Measurements from ENCODE around the gene RNF227.

RNF227 gene

DNA sequence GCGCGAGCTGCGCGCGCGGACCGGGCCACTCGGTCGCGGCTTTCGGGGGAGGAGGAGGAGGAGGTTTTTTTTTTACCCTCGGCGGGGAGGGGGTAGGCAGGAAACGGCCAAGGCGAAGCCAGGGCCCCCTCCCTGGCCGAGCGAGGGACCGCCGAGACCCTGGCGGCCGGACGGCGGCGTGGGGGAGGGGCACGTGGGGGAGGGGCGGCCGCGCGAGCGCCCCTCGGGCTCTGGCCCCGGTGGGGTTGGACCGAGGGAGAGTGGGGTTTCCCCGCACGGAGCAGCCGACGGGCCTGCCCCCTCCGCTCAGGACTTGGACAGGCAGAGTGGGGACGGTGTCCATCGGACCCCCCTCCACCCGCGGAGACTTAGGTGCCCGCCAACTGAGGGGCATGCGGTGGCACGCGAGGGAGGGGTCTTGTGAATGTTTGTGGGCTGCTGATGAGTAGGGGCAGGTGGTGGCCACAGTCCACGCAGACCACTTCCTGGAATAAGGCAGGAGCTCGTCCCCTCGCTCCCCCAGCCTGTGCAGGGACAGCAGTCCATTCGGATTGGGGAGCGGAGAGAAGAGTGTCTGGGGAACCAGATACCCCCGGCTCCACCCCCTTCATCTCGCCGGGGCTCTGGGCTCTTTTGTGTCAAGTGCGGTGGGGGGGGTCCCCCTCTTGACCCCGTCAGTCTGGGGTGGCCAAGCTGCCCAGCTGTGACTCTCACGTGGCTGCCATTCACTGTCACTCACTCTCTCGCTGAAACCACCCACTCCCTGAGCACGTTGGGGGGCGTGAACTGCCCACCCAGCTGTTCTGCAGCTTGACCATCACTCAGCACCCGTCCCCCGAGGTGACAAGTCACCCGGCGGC is 30.5 kb downstream of the RNF227 start:
- DNase-seq (ENCODE audit: extremely low read depth, low read depth), result no peak
- TF ChIP-seq, protein P1, sequence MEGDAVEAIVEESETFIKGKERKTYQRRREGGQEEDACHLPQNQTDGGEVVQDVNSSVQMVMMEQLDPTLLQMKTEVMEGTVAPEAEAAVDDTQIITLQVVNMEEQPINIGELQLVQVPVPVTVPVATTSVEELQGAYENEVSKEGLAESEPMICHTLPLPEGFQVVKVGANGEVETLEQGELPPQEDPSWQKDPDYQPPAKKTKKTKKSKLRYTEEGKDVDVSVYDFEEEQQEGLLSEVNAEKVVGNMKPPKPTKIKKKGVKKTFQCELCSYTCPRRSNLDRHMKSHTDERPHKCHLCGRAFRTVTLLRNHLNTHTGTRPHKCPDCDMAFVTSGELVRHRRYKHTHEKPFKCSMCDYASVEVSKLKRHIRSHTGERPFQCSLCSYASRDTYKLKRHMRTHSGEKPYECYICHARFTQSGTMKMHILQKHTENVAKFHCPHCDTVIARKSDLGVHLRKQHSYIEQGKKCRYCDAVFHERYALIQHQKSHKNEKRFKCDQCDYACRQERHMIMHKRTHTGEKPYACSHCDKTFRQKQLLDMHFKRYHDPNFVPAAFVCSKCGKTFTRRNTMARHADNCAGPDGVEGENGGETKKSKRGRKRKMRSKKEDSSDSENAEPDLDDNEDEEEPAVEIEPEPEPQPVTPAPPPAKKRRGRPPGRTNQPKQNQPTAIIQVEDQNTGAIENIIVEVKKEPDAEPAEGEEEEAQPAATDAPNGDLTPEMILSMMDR (IDR thresholded peaks at IDR 0.05; ENCODE audit: low read depth, low read length, missing control alignments), result no peak
- peak overlapping the region; percentile 78 for H3K4me3 ChIP-seq (replicated peaks; ENCODE audit: low read depth, low read length)

DNA sequence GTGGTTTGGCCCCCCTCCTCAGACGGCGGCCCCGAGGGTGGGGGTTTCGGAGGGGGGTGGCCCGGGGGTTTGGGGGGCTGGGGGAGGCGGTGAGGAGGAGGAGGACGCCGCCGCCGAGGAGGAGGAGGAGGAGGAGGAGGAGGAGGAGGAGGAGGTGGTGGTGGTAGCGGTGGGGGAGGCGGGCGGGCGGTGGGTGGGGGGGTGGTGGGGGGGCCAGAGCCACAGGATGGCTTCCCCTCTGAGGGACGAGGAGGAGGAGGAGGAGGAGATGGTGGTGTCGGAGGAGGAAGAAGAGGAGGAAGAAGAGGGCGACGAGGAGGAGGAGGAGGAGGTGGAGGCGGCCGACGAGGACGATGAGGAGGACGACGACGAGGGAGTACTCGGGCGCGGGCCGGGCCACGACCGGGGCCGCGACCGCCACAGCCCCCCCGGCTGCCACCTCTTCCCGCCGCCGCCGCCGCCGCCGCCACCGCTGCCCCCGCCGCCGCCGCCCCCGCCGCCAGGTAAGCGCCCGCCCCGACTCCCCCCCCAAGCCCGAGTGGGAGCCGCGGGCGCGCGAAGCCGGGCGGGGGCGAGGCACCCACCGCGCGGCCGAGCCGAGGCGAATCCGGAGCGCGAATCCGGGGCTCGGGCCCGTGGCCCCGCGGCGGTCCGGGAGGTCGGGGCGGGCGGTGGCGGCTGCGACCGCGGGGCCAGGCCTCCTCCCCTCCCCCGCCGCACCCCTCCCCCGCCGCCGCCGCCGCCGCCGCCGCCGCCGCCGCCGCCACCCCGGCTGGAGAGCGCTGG is 31.3 kb downstream of the RNF227 start:
- DNase-seq (ENCODE audit: extremely low read depth, low read depth), result no peak
- TF ChIP-seq, protein P1 (IDR thresholded peaks at IDR 0.05; ENCODE audit: low read depth, low read length, missing control alignments), result no peak
- peak overlapping the region; percentile 78 for H3K4me3 ChIP-seq (replicated peaks; ENCODE audit: low read depth, low read length)

DNA sequence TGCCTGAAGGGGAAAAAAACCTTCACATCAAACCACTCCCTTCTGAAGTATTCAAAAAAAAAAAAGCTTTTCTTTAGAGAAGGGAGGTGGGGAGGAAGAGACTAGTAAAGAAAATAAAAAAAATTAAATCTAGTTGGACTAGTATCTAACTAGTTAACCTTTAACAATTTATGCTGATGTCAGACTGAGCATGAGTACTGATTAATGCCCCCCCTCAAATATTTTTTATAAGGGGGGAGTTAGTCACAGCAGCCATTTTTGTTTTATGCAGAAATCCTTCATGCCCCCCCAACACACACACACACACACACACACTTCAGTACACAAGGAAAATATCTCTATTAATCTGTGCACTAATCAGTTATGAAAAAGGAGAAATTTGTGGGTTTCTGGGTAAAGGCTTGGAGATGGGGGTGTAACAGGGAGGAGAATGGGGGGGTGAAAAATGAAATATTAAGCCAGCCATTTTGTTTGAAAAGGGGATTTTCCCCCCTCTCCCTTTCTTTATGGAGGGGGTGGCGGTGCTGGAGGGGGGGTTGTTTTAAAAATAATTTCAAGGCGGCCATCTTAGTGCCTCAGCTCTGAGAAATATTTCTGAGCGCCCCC is 32.2 kb downstream of the RNF227 start:
- no peak for DNase-seq (ENCODE audit: extremely low read depth, low read depth)
- TF ChIP-seq, protein P1 (IDR thresholded peaks at IDR 0.05; ENCODE audit: low read depth, low read length, missing control alignments), result no peak

DNA sequence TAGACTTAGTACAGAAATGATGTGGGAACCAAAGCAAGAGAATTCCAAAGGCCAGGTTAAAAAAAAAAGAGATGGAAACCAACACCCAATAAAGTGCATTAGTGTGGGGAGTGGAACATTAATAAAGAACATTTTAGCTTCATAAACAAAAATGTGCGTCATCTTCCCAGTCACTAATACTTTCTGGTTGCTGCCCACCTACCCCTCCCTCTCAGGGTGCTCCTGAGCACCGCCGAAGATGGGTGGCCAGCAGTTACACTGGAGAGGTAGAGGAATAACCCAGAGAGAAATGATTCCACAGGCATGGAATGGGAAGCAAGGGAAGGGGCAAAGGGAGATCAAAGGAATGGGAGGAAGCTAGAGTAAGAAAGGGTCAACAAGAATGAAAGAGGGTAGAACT is 33.5 kb downstream of the RNF227 start:
- TF ChIP-seq, protein P1 (IDR thresholded peaks at IDR 0.05; ENCODE audit: low read depth, low read length, missing control alignments), result no peak
- H3K4me3 ChIP-seq (replicated peaks; ENCODE audit: low read depth, low read length), result peak overlapping the region; percentile 12; the same call in 1 of the 2 replicates
- no peak for DNase-seq (ENCODE audit: extremely low read depth, low read depth)

More for the DNA sequence above, 32.2 kb downstream of the RNF227 start:
- H3K4me3 ChIP-seq (replicated peaks; ENCODE audit: low read depth, low read length), result peak overlapping the region; percentile 45

DNA sequence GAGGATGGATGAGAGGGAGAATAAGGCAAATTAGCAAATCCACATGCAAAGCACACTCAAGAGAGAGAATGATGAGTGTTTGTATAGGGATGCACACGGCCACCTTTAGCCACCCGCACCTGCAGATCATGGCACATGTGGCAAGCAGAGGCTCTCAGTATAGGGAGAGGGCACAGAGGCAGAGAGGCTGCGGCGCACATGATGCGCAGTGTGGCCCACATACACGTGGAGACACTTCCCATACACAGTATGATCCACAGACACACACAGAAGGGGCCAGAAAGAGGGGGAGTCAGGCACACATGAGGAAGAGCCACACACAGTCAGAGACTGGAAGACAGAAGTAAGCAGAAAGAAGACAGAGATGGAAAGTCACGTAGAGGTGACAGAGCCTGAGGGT is 34.0 kb downstream of the RNF227 start:
- TF ChIP-seq, protein P1 (IDR thresholded peaks at IDR 0.05; ENCODE audit: low read depth, low read length, missing control alignments), result no peak
- DNase-seq (ENCODE audit: extremely low read depth, low read depth), result no peak
- H3K4me3 ChIP-seq (replicated peaks; ENCODE audit: low read depth, low read length), result peak overlapping the region; percentile 16; the same call in 1 of the 2 replicates

DNA sequence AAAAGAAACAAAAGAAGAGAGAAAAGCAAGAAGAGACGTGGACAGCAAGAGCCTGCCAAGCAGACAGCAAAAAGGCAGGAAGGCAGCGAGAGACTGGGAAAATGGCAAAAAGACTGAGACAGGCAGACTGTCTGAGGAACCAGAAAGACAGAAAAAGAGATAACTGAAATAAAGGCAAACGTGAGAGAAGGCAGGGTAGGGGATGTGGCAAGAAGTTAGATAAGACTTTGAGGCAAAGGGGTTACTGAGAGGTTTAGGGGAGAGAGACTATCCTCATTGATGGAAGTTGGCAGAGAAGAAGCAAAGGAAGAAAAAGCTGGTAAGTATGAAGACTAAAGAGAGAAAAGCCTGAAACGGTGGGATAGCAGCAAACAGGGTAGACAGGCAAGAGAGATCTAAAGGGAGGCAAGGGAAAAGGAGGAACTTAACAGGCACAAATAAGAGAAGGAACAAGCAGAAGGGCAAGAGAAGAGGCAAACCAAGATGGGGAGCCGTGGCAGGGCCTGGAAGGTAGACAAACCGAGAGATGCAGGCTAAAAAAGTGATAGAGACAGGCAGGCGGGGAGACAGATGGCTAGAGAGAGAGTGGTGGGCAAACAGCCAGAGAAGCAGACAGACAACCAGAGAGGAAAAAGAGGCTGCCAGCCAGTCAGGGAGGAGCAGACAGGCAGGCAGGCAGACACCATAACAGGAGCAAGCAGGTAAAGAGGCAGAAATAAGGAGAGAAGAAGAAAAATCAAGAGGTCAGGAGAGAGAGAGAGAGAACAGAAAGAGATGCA is 34.6 kb downstream of the RNF227 start:
- H3K4me3 ChIP-seq (replicated peaks; ENCODE audit: low read depth, low read length), result no peak overlapping the region
- TF ChIP-seq, protein P1 (IDR thresholded peaks at IDR 0.05; ENCODE audit: low read depth, low read length, missing control alignments), result no peak
- no peak for DNase-seq (ENCODE audit: extremely low read depth, low read depth)
